B cell (primary cell): ENCODE data around the gene ADAMTSL1. TPM values are rescaled to one million over a fixed set of nuclear protein-coding genes. Genes with fewer than 3 reads are reported as not detected.

ENCODE experiments used
- ATAC-seq: fragments of 200-7000 bp; cut with Tn5 transposase; one replicate; pipeline ENCODE4 v1.10.0; 2021; ENCODE audit warnings: low read depth, mild to moderate bottlenecking, moderate number of reproducible peaks, moderate library complexity
- CTCF ChIA-PET: fragments of 350-600 bp; sonication (Branson Sonifier 250); formaldehyde crosslinking; loops from one replicate; lab custom pipeline; 2021; ENCODE audit warnings: antibody characterized with exemption, inconsistent platforms; lab: Charles Lee
- POLR2A ChIA-PET: fragments of 350-600 bp; sonication (Branson Sonifier 250); formaldehyde crosslinking; loops from one replicate; lab custom pipeline; 2021; ENCODE audit warnings: antibody characterized with exemption; lab: Charles Lee
- DNase-seq: peaks from one replicate; pipeline ENCODE4 v3.0.0; 2013
- H2AFZ ChIP-seq: 2 replicates; pipeline ENCODE4 v1.6.1; 2012; ENCODE audit warnings: mild to moderate bottlenecking, low read depth, low read length; ENCODE audit not compliant: insufficient read depth, poor library complexity, severe bottlenecking
- H3K27ac ChIP-seq, 2 donors: 1 replicate in 1 of 2; 2 replicates in 1 of 2; pipeline ENCODE4 v1.5.1; 2012 to 2013; ENCODE audit warnings: low read length in 2 of 2, mild to moderate bottlenecking in 2 of 2, moderate library complexity in 1 of 2
- H3K27me3 ChIP-seq, 4 experiments: fragments of 200-600 bp in 1 of 4; sonication (generic) in 1 of 4; replicated peaks in 1 of 4; 1 replicate in 2 of 4; 2 replicates in 2 of 4; pipeline versions ENCODE4 v1.6.1 to v1.7.0; 2013 to 2016; ENCODE audit warnings: low read length in 3 of 4, mild to moderate bottlenecking in 2 of 4, mixed read lengths in 1 of 4, moderate library complexity in 1 of 4; ENCODE audit not compliant: insufficient read depth in 4 of 4, control insufficient read depth in 3 of 4; ENCODE audit errors: control extremely low read depth in 1 of 4
- H3K36me3 ChIP-seq, 2 experiments: replicated peaks in 1 of 2; 1 replicate in 1 of 2; 2 replicates in 1 of 2; pipeline versions ENCODE4 v1.6.1 to v1.7.1; 2013; ENCODE audit warnings: low read length in 1 of 2; ENCODE audit not compliant: insufficient read depth in 2 of 2, control insufficient read depth in 1 of 2; ENCODE audit errors: control extremely low read depth in 1 of 2, extremely low read depth in 1 of 2
- H3K4me1 ChIP-seq, 2 donors: fragments of 200-600 bp in 1 of 2; sonication (generic) in 1 of 2; 1 replicate in 1 of 2; 2 replicates in 1 of 2; pipeline versions ENCODE4 v1.5.1 to v1.6.1; 2013 to 2017; ENCODE audit warnings: low read length in 2 of 2; ENCODE audit not compliant: control insufficient read depth in 2 of 2, insufficient read depth in 2 of 2
- H3K4me2 ChIP-seq: replicated peaks from 2 replicates; pipeline ENCODE3; 2012; ENCODE audit warnings: mild to moderate bottlenecking, low read depth, low read length; ENCODE audit not compliant: poor library complexity, severe bottlenecking
- H3K4me3 ChIP-seq, 5 experiments: fragments of 200-600 bp in 1 of 5; sonication (generic) in 1 of 5; 1 replicate in 3 of 5; 2 replicates in 2 of 5; pipeline versions ENCODE4 v1.5.1 to v1.7.0; 2011 to 2016; ENCODE audit warnings: low read length in 4 of 5, mild to moderate bottlenecking in 4 of 5, low read depth in 2 of 5, control low read depth in 1 of 5, moderate library complexity in 1 of 5; ENCODE audit not compliant: insufficient read depth in 1 of 5; ENCODE audit errors: control extremely low read depth in 1 of 5, extremely low read depth in 1 of 5
- H3K79me2 ChIP-seq: fragments of 200-600 bp; sonication (generic); one replicate; pipeline ENCODE4 v1.6.0; 2016; ENCODE audit warnings: low read length; ENCODE audit not compliant: control insufficient read depth, insufficient read depth
- H3K9ac ChIP-seq: fragments of 200-600 bp; sonication (generic); 2 replicates; pipeline ENCODE4 v1.6.1; 2017; ENCODE audit warnings: mild to moderate bottlenecking, low read length, moderate library complexity
- H3K9me3 ChIP-seq, 3 donors: one replicate each; pipeline versions ENCODE4 v1.6.1 to v1.7.1; 2013; ENCODE audit warnings: low read length in 2 of 3; ENCODE audit not compliant: control insufficient read depth in 2 of 3, insufficient read depth in 1 of 3; ENCODE audit errors: control extremely low read depth in 1 of 3
- H4K20me1 ChIP-seq: 2 replicates; pipeline ENCODE4 v1.6.0; 2012; ENCODE audit warnings: mild to moderate bottlenecking, low read length; ENCODE audit not compliant: insufficient read depth, control insufficient read depth, poor library complexity, severe bottlenecking
- H3K27ac Mint-ChIP-seq: one replicate; pipeline ENCODE4 v1.8.0; 2021; ENCODE audit warnings: mixed read lengths
- H3K27me3 Mint-ChIP-seq: one replicate; pipeline ENCODE4 v1.8.0; 2021; ENCODE audit warnings: mixed read lengths
- H3K4me1 Mint-ChIP-seq: one replicate; pipeline ENCODE4 v1.8.0; 2021; ENCODE audit warnings: mixed read lengths
- H3K4me3 Mint-ChIP-seq: one replicate; pipeline ENCODE4 v1.8.0; 2021; ENCODE audit warnings: mixed read lengths
- H3K9me3 Mint-ChIP-seq: one replicate; pipeline ENCODE4 v1.8.0; 2022; ENCODE audit warnings: mixed read lengths; ENCODE audit not compliant: insufficient read depth
- CTCF ChIP-seq: fragments of 200-600 bp; IDR thresholded peaks from one replicate; pipeline ENCODE4 v1.8.0; 2022; ENCODE audit warnings: antibody characterized with exemption, mild to moderate bottlenecking
- EZH2 ChIP-seq: IDR thresholded peaks from 2 replicates; pipeline ENCODE4 v1.6.1; 2012; ENCODE audit warnings: borderline replicate concordance, low read depth, mild to moderate bottlenecking, moderate library complexity, low read length; ENCODE audit not compliant: insufficient read depth, poor library complexity, severe bottlenecking
- WGBS: methylation state at CpG from one replicate; pipeline ENCODE4 v1.1.5; 2013; ENCODE audit warnings: missing lambda C conversion rate; ENCODE audit not compliant: insufficient coverage; 5-methylcytosine and 5-hydroxymethylcytosine counted together
- intact Hi-C: fragments of 100-400 bp; cut with micrococcal nuclease; formaldehyde crosslinking; loops from one replicate; pipeline ENCODE4 v1.10.0; 2022
- polyA plus RNA-seq: library from polyadenylated mRNA; depleted of rRNA; stranded (reverse); fragments of >200 nt; gene quantifications from 2 replicates; pipeline ENCODE4 v1.2.3, GENCODE V29; 2012
- total RNA-seq, 2 donors: library from RNA; stranded (reverse); fragments of 120-200 nt in 1 of 2; gene quantifications; 1 replicate in 1 of 2; 2 replicates in 1 of 2; pipeline versions ENCODE4 v1.2.3 to v1.2.4, GENCODE V29; 2013 to 2022

ADAMTSL1 gene
- total and polyA plus RNA-seq, 2 donors (not counting 1 experiment from before 2014, with no cell fraction given): not detected

- DNase-seq: no peak
- Histone ChIP-seq H3K4me1 (no peaks in the 10 kb centered on the region), H3K9ac (no peak overlapping the region), H3K9me3 (peaks cover 0 to 7% (median 6%) of the 10 kb centered on the region in 3 donors), H3K4me2 (no peak overlapping the region), H3K27me3 (no peaks in the 10 kb centered on the region), H3K36me3 (no peaks in the 10 kb centered on the region), H3K79me2 (no peaks in the 10 kb centered on the region), H3K4me3 (no peak overlapping the region), H2AFZ (no peak overlapping the region), H4K20me1 (no peaks in the 10 kb centered on the region), H3K27ac (no peak overlapping the region)
- intact Hi-C loops: no loop called here
- no peak for ATAC-seq
- ChIA-PET CTCF (no interaction called here), POLR2A (no interaction called here)
- Mint-ChIP-seq H3K4me3 (no peak overlapping the region), H3K27ac (no peak overlapping the region), H3K4me1 (no peaks in the 10 kb centered on the region), H3K27me3 (peaks cover 3% of the 10 kb centered on the region), H3K9me3 (peaks cover 11% of the 10 kb centered on the region)
- TF ChIP-seq EZH2 (no peak), CTCF (no peak)
- 93% methylated on average over 8 of the region's 11 CpGs for WGBS
Observed at GRCh38 chr9:18905028-18905882, 431.3 kb downstream of the ADAMTSL1 start.

GRCh38 chr9:18905883-18906629 lies 432.1 kb downstream of the ADAMTSL1 start:
- Histone ChIP-seq H3K27ac (no peak overlapping the region), H2AFZ (no peak overlapping the region), H3K27me3 (no peaks in the 10 kb centered on the region), H3K9ac (no peak overlapping the region), H3K4me2 (no peak overlapping the region), H3K79me2 (no peaks in the 10 kb centered on the region), H3K36me3 (no peaks in the 10 kb centered on the region), H4K20me1 (no peaks in the 10 kb centered on the region), H3K4me3 (no peak overlapping the region), H3K9me3 (peaks cover 0 to 7% (median 6%) of the 10 kb centered on the region in 3 donors), H3K4me1 (no peaks in the 10 kb centered on the region)
- Mint-ChIP-seq H3K4me3 (no peak overlapping the region), H3K27ac (no peak overlapping the region), H3K9me3 (peaks cover 11% of the 10 kb centered on the region), H3K4me1 (no peaks in the 10 kb centered on the region), H3K27me3 (peaks cover 3% of the 10 kb centered on the region)
- DNase-seq: no peak
- TF ChIP-seq EZH2: no peak
- no peak for TF ChIP-seq CTCF
- WGBS: 93% methylated on average over 5 of the region's 9 CpGs
- POLR2A ChIA-PET: no interaction called here
- no peak for ATAC-seq
- intact Hi-C loops: no loop called here
- CTCF ChIA-PET: no interaction called here
